SK-N-SH (cell line): Measurements from ENCODE around the gene GPR42. TPM values are rescaled to one million over a fixed set of nuclear protein-coding genes. Genes with fewer than 3 reads are reported as not detected.

ENCODE experiments used
- CTCF ChIA-PET: fragments of 300-600, 350-600 bp; formaldehyde crosslinking; extraction: SDS; loops from one replicate; lab custom pipeline; 2021; lab: Yijun Ruan, JAX
- POLR2A ChIA-PET: fragments of 350-600 bp; sonication (Branson Sonifier 250); formaldehyde crosslinking; extraction: SDS; loops from one replicate; lab custom pipeline; 2020; ENCODE audit warnings: antibody characterized with exemption, inconsistent platforms; lab: Yijun Ruan, JAX
- DNase-seq: peaks from one replicate; pipeline ENCODE4 v3.0.0; 2012
- H2AFZ ChIP-seq: fragments of 200-600 bp; sonication (generic); 2 replicates; pipeline ENCODE4 v1.8.1; 2016; ENCODE audit warnings: antibody characterized with exemption, mild to moderate bottlenecking, low read depth
- H3F3A ChIP-seq: fragments of 200-600 bp; sonication (generic); replicated peaks from 2 replicates; pipeline ENCODE3; 2016; ENCODE audit warnings: antibody characterized with exemption, mild to moderate bottlenecking; ENCODE audit not compliant: insufficient read depth
- H3K27ac ChIP-seq, 2 experiments: fragments of 200-500 bp in 1 of 2; fragments of 200-600 bp in 1 of 2; sonication (Bioruptor generic) in 1 of 2; sonication (generic), shearing (Covaris generic) in 1 of 2; 2 replicates each; pipeline versions ENCODE4 v1.5.1 to v1.6.1; 2014 to 2016; ENCODE audit warnings: low read depth in 2 of 2, inconsistent platforms in 1 of 2, low read length in 1 of 2, mild to moderate bottlenecking in 1 of 2, mixed read lengths in 1 of 2
- H3K27me3 ChIP-seq: fragments of 200-600 bp; sonication (generic), shearing (Covaris generic); 2 replicates; pipeline ENCODE4 v1.6.1; 2016; ENCODE audit warnings: mixed run types; ENCODE audit not compliant: insufficient read depth
- H3K36me3 ChIP-seq, 2 experiments: fragments of 200-500 bp in 1 of 2; fragments of 200-600 bp in 1 of 2; sonication (Bioruptor generic) in 1 of 2; sonication (generic) in 1 of 2; replicated peaks in 1 of 2; 2 replicates each; pipeline versions ENCODE3 to v1.5.1; 2014 to 2016; ENCODE audit warnings: low read length in 1 of 2, mild to moderate bottlenecking in 1 of 2; ENCODE audit not compliant: insufficient read depth in 2 of 2, control insufficient read depth in 1 of 2
- H3K4me1 ChIP-seq, 2 experiments: fragments of 200-500 bp in 1 of 2; fragments of 200-600 bp in 1 of 2; sonication (Bioruptor generic) in 1 of 2; sonication (generic), shearing (Covaris generic) in 1 of 2; 2 replicates each; pipeline versions ENCODE4 v1.5.1 to v1.6.1; 2014 to 2016; ENCODE audit warnings: low read depth in 1 of 2, low read length in 1 of 2, mixed run types in 1 of 2; ENCODE audit not compliant: insufficient read depth in 2 of 2, control insufficient read depth in 1 of 2
- H3K4me2 ChIP-seq: fragments of 200-600 bp; sonication (generic), shearing (Covaris generic); 2 replicates; pipeline ENCODE4 v1.6.1; 2017; ENCODE audit warnings: mixed run types
- H3K4me3 ChIP-seq, 2 experiments: fragments of 200-500 bp in 1 of 2; fragments of 200-600 bp in 1 of 2; sonication (Bioruptor generic) in 1 of 2; sonication (generic), shearing (Covaris generic) in 1 of 2; 2 replicates each; pipeline versions ENCODE4 v1.5.1 to v1.8.1; 2014 to 2016; ENCODE audit warnings: low read depth in 2 of 2, inconsistent platforms in 1 of 2, low read length in 1 of 2, mild to moderate bottlenecking in 1 of 2, mixed read lengths in 1 of 2, moderate library complexity in 1 of 2
- H3K79me2 ChIP-seq: fragments of 200-600 bp; sonication (generic); 2 replicates; pipeline ENCODE4 v1.8.1; 2017; ENCODE audit warnings: mild to moderate bottlenecking; ENCODE audit not compliant: insufficient read depth
- H3K9ac ChIP-seq: fragments of 200-600 bp; sonication (generic); 2 replicates; pipeline ENCODE4 v1.6.1; 2017; ENCODE audit warnings: mixed run types
- H3K9me2 ChIP-seq: fragments of 200-600 bp; sonication (generic); 2 replicates; pipeline ENCODE4 v1.6.1; 2017; ENCODE audit warnings: mixed run types
- H3K9me3 ChIP-seq: fragments of 200-600 bp; sonication (generic); 2 replicates; pipeline ENCODE4 v1.6.1; 2017; ENCODE audit warnings: mixed run types, mild to moderate bottlenecking, moderate library complexity
- H4K20me1 ChIP-seq: fragments of 200-600 bp; sonication (generic); 2 replicates; pipeline ENCODE4 v1.6.1; 2017; ENCODE audit warnings: mild to moderate bottlenecking, mixed run types; ENCODE audit not compliant: insufficient read depth
- CHD2 ChIP-seq: fragments of 150-350 bp; IDR thresholded peaks from 2 replicates; pipeline ENCODE4 v1.6.1; 2018; ENCODE audit warnings: low read length; ENCODE audit not compliant: partially characterized antibody
- EP300 ChIP-seq, 2 experiments: IDR thresholded peaks; 2 replicates each; pipeline versions ENCODE4 v1.4.0 to v1.6.1; 2012; ENCODE audit warnings: borderline replicate concordance in 1 of 2, low read depth in 1 of 2, low read length in 1 of 2
- GABPA ChIP-seq: IDR thresholded peaks from 2 replicates; pipeline ENCODE4 v1.4.0; 2012; ENCODE audit warnings: low read depth, mild to moderate bottlenecking
- GATA2 ChIP-seq: sonication (generic); formaldehyde crosslinking; IDR thresholded peaks from 2 replicates; pipeline ENCODE4 v1.5.0; 2020; ENCODE audit warnings: mild to moderate bottlenecking, missing genetic modification reagents
- JUND ChIP-seq: IDR thresholded peaks from 2 replicates; pipeline ENCODE4 v1.4.0; 2012
- MAX ChIP-seq: IDR thresholded peaks from 2 replicates; pipeline ENCODE4 v1.4.0; 2012; ENCODE audit warnings: low read depth
- MEF2A ChIP-seq: IDR thresholded peaks from 2 replicates; pipeline ENCODE4 v1.4.0; 2012; ENCODE audit warnings: low read depth, borderline replicate concordance
- MXI1 ChIP-seq: IDR thresholded peaks from 2 replicates; pipeline ENCODE4 v1.6.1; 2012; ENCODE audit warnings: mild to moderate bottlenecking, low read depth, low read length, improper control_type of control experiment
- POLR2AphosphoS5 ChIP-seq: IDR thresholded peaks from 2 replicates; pipeline ENCODE4 v1.6.1; 2012; ENCODE audit warnings: low read depth, low read length
- RAD21 ChIP-seq: IDR thresholded peaks from 2 replicates; pipeline ENCODE4 v1.6.1; 2012; ENCODE audit warnings: mild to moderate bottlenecking, low read length
- RCOR1 ChIP-seq: fragments of 150-350 bp; IDR thresholded peaks from 2 replicates; pipeline ENCODE4 v1.6.1; 2017; ENCODE audit warnings: antibody characterized with exemption, low read length
- SIN3A ChIP-seq: IDR thresholded peaks from 2 replicates; pipeline ENCODE4 v1.6.1; 2012; ENCODE audit warnings: low read depth, mild to moderate bottlenecking, low read length, moderate library complexity, borderline replicate concordance
- USF1 ChIP-seq: IDR thresholded peaks from 2 replicates; pipeline ENCODE4 v1.4.0; 2012; ENCODE audit warnings: low read depth, borderline replicate concordance
- YY1 ChIP-seq: IDR thresholded peaks from 2 replicates; pipeline ENCODE4 v1.4.0; 2012; ENCODE audit warnings: low read depth, mild to moderate bottlenecking
- ZBTB33 ChIP-seq: IDR thresholded peaks from 2 replicates; pipeline ENCODE4 v1.4.0; 2012; ENCODE audit warnings: low read depth, borderline replicate concordance
- WGBS: methylation state at CpG from one replicate; pipeline ENCODE4 v1.1.6; 2017; ENCODE audit warnings: low lambda C conversion rate; 5-methylcytosine and 5-hydroxymethylcytosine counted together
- polyA plus RNA-seq, 3 experiments: library from polyadenylated mRNA; depleted of rRNA; stranded (reverse); fragments of >200 nt; gene quantifications; 2 replicates each; pipeline ENCODE4 v1.2.3, GENCODE V29; 2012

GPR42 gene
- polyA plus RNA-seq, 1 of the 3 experiments (the other 2 are of a cell fraction) = not detected

GRCh38 chr19:35409191-35409590 lies 38.3 kb downstream of the GPR42 start:
- WGBS = 1% methylated on average over 5 of the region's 5 CpGs
- H3K4me1 ChIP-seq = no peaks in the 10 kb centered on the region
- TF ChIP-seq JUND (no peak), ZBTB33 (no peak), GABPA (no peak), MEF2A (no peak), MXI1 (no peak), EP300 (IDR thresholded peaks at IDR 0.05; ENCODE audit: borderline replicate concordance in 1 of 2, low read depth in 1 of 2, low read length in 1 of 2) (no peak), GATA2 (CRISPR knock-in tag) (no peak), RAD21 (no peak), RCOR1 (no peak), USF1 (no peak), YY1 (no peak)
- H3K4me3 ChIP-seq = no peak overlapping the region
- no peaks in the 10 kb centered on the region for H3K9me2 ChIP-seq
- no peaks in the 10 kb centered on the region for H4K20me1 ChIP-seq
- H3K27ac ChIP-seq = no peak overlapping the region
- H3K27me3 ChIP-seq = peaks cover 51% of the 10 kb centered on the region
- H3K36me3 ChIP-seq = no peaks in the 10 kb centered on the region
- no peaks in the 10 kb centered on the region for H3K79me2 ChIP-seq
- no peak overlapping the region for H3K9ac ChIP-seq
- H2AFZ ChIP-seq = no peak overlapping the region
- no peaks in the 10 kb centered on the region for H3K9me3 ChIP-seq
- H3F3A ChIP-seq = no peaks in the 10 kb centered on the region
- no peak for DNase-seq
- ChIA-PET CTCF (interaction anchor here (0.8 kb wide), 1 partner anchor 9 kb away, joined by 3 read pairs; no protein-coding TSS in a partner anchor), POLR2A (no interaction called here)
- no peak overlapping the region for H3K4me2 ChIP-seq

GRCh38 chr19:35410487-35410886 lies 39.6 kb downstream of the GPR42 start:
- ChIA-PET CTCF (no interaction called here), POLR2A (no interaction called here)
- no peak for TF ChIP-seq POLR2AphosphoS5
- TF ChIP-seq ZBTB33 = no peak
- no peak for TF ChIP-seq GABPA
- no peak for TF ChIP-seq SIN3A
- TF ChIP-seq RCOR1 = no peak
- no peak for TF ChIP-seq CHD2
- no peak for TF ChIP-seq MAX
- no peak for TF ChIP-seq RAD21
- Histone ChIP-seq H4K20me1 (no peaks in the 10 kb centered on the region), H3K9ac (no peak overlapping the region), H3K4me1 (no peaks in the 10 kb centered on the region), H2AFZ (no peak overlapping the region), H3K27me3 (peaks cover 64% of the 10 kb centered on the region), H3K4me3 (no peak overlapping the region), H3F3A (no peaks in the 10 kb centered on the region), H3K36me3 (no peaks in the 10 kb centered on the region), H3K79me2 (no peaks in the 10 kb centered on the region), H3K9me3 (no peaks in the 10 kb centered on the region), H3K9me2 (no peaks in the 10 kb centered on the region), H3K27ac (no peak overlapping the region), H3K4me2 (no peak overlapping the region)
- WGBS = under 1% methylated on average over 5 of the region's 5 CpGs
- no peak for DNase-seq
